Activated effector memory CD4-positive, alpha-beta T cell treated with anti-CD3 and anti-CD28 coated beads, Interleukin-2, amount 50 U/mL, for 16 hours (primary cell): ENCODE data around the gene UMAD1.

Experiments
- DNase-seq: peaks from one replicate; pipeline ENCODE4 v3.0.0-alpha.2; 2020

The UMAD1 gene

DNA sequence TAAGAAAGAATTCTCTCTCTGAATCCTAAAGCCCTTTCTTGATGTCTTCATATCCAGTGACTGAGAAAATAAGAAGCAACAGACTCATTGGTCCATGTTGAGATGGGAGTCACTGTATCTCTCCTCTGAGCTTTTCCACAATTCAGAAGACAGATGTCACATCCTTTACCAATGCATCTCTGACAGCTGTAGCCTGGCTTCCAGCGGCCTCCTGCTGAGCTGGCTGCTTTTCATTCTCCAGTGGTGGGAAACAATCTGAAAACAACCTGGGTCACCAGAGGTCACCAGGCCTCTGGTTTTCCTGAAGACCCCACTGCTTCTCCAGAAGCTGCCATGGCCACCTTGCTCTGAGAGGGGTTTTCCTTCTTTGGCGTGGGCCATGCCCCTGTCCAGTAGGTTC is 96.1 kb downstream of the UMAD1 start:
- DNase-seq: no peak

DNA sequence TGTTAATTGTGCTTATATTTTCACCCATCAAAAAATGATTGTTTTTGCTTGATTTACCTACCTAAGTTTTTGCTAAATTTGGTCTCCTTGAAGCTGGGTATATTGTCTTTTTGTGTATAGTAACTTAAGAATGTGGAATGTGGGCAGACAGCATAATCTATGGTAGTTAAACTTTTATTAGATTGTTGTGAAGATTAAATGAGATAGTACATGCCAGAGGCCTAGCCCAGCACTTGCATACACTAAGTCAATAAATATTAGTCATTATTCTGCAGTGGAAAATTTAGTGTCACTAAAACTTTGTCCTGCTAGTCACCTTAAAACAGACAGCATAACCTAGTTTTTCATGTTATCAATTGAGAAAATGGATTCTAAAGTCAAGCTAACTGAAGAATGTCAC is 97.1 kb downstream of the UMAD1 start:
- DNase-seq: no peak

GRCh38 chr7:7738177-7738576 is 97.6 kb downstream of the UMAD1 start:
- DNase-seq: no peak

- no peak for DNase-seq
These were observed 98.1 kb downstream of the UMAD1 start for GRCh38 chr7:7738622-7739021.

DNA sequence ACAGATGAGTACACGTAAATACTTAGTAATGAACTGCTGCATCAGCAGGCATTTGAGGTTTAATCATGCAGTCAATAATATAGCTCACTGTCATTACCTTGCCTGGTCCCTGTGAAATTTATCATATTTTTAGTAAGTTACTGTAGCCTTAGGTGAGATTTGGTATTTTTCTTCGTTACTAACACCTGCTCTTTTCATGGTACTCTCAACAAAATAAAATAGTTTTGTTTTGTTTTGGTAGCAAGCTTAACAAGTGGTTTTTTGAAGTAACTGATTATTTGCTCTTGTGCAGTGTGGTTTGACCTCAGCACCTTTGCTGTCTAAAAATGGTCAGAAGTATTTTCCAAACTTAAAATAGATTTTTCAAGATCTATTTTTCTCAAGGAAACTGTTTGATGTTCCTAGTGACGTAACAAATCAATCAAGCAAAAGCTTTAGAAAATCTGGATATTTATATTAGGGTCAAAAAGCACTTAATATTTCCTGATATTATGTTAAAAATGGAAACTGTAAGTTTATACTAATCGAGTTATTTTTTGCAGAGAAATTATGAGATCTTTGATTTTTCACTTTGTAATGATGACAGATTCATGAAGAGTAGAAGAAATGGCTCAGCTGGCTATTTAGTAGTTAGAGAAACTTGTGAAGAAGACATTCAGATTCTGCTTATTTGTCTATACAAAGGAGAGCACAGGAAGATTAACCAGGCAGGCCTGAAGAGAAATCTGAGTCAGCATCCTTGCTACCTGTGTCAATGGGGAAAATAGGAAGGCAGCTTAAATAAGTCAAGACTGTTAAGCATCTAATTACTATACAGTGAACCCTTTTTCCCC is 98.9 kb downstream of the UMAD1 start:
- DNase-seq: no peak

GRCh38 chr7:7740037-7740355 is 99.4 kb downstream of the UMAD1 start:
- no peak for DNase-seq

DNA sequence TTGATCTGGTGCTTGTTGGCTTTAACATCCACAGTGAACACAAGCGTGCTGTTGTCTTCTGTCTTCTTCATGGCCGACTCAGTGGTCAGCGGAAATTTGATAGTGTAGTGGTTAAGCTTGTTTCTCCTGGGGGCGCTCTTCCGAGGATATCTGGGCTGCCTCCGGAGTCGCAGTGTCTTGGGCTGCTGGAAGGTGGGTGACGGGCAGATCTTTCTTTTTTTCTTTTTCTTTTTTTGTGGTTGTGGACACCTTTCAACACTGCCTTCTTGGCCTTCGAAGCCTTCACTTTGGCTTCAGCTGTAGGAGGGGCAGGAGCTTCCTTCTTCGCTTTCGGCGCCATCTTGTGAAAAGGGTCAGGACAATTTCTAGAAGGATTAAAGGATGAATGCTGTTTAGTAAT is 101.7 kb downstream of the UMAD1 start:
- no peak for DNase-seq

DNA sequence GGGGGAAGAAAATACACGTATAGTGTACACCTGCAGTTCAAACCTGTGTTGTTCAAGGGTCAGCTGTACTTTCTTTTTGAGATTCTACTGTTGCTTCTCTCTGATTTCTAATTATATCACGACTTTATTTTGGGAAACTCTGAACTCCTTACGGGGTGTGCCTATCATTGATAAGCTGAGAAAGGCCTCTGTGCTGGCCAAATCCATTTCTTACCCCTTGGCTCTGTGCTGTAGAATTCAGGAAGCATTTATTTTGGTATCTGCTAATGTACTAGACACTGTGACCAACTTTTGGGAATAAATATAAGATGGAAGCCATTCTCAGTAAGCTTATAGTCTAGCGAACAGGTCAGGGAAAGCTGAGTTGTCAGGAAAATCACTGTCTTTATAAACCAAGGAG is 104.7 kb downstream of the UMAD1 start:
- no peak for DNase-seq

GRCh38 chr7:7745966-7746365 is 105.4 kb downstream of the UMAD1 start:
- no peak for DNase-seq

DNA sequence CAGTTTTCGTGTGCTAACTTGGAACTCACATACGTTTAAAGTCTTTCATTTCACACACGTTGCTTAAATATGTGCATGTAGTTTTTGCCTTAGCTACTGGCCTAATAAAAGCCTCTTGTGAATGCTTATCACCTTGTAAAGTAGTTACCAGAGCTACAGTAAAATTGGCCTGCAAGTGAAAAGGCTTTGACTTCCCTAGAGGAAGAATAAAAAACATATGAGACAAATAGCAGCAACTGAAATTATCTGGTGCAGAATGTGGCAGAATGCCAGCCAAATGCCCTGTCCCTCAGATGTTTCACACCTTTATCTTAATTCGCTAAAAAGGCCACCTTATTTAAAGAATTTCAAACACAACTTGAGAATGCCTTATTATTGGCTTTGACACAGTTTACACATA is 105.9 kb downstream of the UMAD1 start:
- DNase-seq: no peak

- no peak for DNase-seq
These were observed 110.2 kb downstream of the UMAD1 start for GRCh38 chr7:7750571-7751242.

DNA sequence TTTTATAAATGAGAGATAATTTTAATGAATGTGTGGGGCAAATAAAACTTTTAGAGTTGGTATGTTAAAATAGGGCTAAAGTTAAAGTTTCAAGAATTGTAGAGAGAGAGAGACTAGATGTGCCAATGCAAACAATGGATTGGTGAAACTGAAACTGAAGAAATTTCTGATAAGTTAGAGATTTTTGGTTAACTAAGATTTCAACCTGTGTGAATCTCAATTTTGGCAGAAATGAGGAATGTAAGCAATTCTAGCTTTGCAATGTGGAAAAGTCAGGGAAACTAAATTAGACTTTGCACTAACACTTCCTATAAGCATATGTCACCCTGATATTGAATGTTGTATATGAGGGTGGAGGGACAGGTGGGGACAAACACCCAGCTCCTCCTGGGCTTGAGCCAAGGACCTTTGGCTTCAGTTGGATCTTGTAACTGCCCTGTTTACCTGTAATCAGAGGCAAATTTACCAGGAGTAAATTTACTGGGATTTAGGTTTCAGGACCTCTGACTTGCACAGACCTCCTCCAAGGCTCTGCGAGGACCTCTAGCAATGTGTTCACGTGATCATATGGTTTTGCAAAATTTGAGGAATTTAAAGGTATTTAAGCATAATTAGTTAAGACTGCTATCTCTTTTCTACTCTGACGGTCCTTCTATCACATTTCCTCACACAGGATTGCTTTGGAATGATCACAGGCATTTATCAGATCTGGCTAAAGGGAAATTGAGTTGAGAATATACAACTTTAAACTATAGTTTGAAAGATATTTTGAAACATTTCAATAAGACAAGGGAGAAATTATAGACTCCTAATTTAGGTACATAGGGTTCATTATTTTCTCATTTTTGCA is 110.9 kb downstream of the UMAD1 start:
- DNase-seq: no peak

DNA sequence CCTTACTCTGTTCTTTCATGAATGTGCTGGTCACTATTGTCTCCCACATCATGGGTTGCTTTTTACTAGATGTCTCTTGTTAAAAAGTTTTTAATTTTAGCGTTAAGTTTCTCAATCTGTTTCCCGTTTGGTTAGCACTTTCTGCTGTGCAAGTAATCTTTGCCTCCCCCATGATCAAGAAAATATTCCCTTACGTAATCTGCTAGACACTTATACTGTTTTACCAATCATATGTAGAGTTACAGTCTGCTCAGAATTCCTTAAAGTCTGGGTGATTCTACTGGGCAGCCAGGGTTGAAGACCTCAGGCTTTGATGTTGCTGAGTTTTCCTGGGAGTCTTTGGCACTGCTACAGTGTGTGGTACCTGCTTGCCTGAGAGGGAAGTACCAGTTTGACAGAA is 116.0 kb downstream of the UMAD1 start:
- no peak for DNase-seq

- DNase-seq: no peak
These were observed 117.0 kb downstream of the UMAD1 start for GRCh38 chr7:7757576-7757975.

DNA sequence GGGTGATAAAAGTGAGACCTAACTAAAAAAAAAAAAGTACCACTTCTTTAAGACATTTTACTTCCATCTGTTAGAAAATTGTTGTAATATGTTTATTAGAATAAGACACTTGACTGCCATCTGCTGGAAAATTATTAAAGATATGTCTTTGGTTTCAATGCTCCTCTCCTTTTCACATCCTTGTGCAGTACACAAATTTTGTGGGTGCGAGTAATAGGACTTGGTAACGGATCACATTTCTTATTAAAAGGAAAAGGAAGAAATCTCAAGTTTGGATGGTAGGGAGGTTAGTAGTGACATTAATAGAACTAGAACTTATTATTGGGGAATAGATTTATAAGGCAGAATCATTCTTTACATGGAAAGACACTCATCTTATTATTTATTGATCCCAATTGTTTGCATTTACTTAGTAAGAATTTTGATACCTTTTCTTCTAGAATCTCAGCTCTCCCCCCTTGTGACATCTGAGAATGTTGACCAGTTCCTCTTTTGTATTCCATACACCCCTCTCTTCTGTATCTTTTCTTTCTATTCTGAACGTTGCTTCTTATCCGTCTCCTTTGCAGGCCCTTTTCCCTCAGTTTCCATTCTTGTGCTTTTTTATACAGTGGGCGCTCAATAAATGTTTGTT is 120.9 kb downstream of the UMAD1 start:
- DNase-seq: no peak

- no peak for DNase-seq
These were observed 121.6 kb downstream of the UMAD1 start for GRCh38 chr7:7761974-7762779.

GRCh38 chr7:7764520-7765396 is 124.2 kb downstream of the UMAD1 start:
- no peak for DNase-seq

- no peak for DNase-seq
These were observed 124.9 kb downstream of the UMAD1 start for GRCh38 chr7:7765422-7765821.

DNA sequence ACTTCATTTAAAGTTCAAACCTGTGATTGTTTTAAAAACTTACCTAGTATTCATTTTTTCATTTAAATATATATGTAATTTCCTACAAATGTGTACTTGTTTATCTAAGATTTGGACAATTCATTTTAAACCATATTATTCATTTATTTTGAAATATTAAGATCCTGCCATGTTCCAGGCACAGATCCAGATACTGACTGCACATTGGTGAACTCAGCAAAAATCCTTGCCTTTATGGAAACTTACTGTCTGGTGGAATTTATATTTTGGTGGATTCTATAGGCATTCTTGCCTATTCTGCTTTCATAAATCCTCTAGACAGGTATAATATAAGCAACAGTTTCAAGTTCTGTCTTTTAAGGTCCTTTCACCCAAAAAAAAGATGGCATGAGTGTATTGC is 126.1 kb downstream of the UMAD1 start:
- no peak for DNase-seq

GRCh38 chr7:7768977-7769709 is 128.6 kb downstream of the UMAD1 start:
- no peak for DNase-seq
